Measurements from ENCODE around the gene CRIM1. TPM values are rescaled to one million over a fixed set of nuclear protein-coding genes. Genes with fewer than 3 reads are reported as not detected.

Gene CRIM1
- polyA plus RNA-seq, 2 of the 4 experiments (the other 2 are of a cell fraction): 127 to 208 TPM

- Histone ChIP-seq H3K27ac (peak overlapping the region; percentile 84 to 88; a peak in 4 of 6 replicates), H3K4me3 (no peak overlapping the region), H3K9me3 (no peaks in the 10 kb centered on the region), H3K4me2 (no peak overlapping the region), H3K4me1 (peaks cover 74% of the 10 kb centered on the region)
- no peak for DNase-seq (ENCODE audit: low read depth in 1 of 2, low spot score in 1 of 2)
- TF ChIP-seq ZC3H11A (IDR thresholded peaks at IDR 0.05) (no peak), FOSB (CRISPR knock-in tag; IDR thresholded peaks at IDR 0.05) (no peak), SMC3 (IDR thresholded peaks at IDR 0.05) (no peak), REST (IDR thresholded peaks at IDR 0.05) (no peak), ATOH8 (CRISPR knock-in tag; IDR thresholded peaks at IDR 0.05; ENCODE audit: low read depth) (no peak)
- POLR2A ChIA-PET: interaction anchor here (1.1 kb wide), 1 partner anchor 33 kb away, joined by 3 read pairs; the partner anchor contains the start of gene FEZ2
- WGBS (ENCODE audit: missing lambda C conversion rate): 93% methylated on average over 11 of the region's 11 CpGs
- no peak for ATAC-seq
- peak; percentile 23 for FAIRE-seq
- CTCF ChIA-PET: interaction anchor here (2.0 to 8.4 kb wide), 3 partner anchors 21 to 108 kb away, joined by 6 to 35 read pairs (median 7); no protein-coding TSS in a partner anchor
Measured at GRCh38 chr2:36564377-36564930, 208.9 kb downstream of the CRIM1 start.

GRCh38 chr2:36565712-36566111, 210.1 kb downstream of the CRIM1 start:
- ChIA-PET CTCF (interaction anchor here (0.9 to 8.4 kb wide), 3 partner anchors 18 to 98 kb away, joined by 3 to 35 read pairs (median 6); no protein-coding TSS in a partner anchor), POLR2A (no interaction called here)
- WGBS (ENCODE audit: missing lambda C conversion rate): 90% methylated on average over 4 of the region's 4 CpGs
- no peak for FAIRE-seq
- Histone ChIP-seq H3K4me3 (no peak overlapping the region), H3K4me2 (no peak overlapping the region), H3K4me1 (peaks cover 80% of the 10 kb centered on the region), H3K27ac (peak overlapping the region in 1 of 2 experiments; percentile 88; a peak in 3 of 6 replicates), H3K9me3 (no peaks in the 10 kb centered on the region)
- no peak for DNase-seq (ENCODE audit: low read depth in 1 of 2, low spot score in 1 of 2)
- ATAC-seq: no peak
- no peak for TF ChIP-seq CTCF (IDR thresholded peaks at IDR 0.05)
- no peak for TF ChIP-seq MAZ (IDR thresholded peaks at IDR 0.05; ENCODE audit: borderline replicate concordance, low read depth, low read length)
- TF ChIP-seq HEYL (CRISPR knock-in tag; IDR thresholded peaks at IDR 0.05): no peak
- TF ChIP-seq EHF (CRISPR knock-in tag; IDR thresholded peaks at IDR 0.05): no peak
- no peak for TF ChIP-seq ZSCAN20 (CRISPR knock-in tag; IDR thresholded peaks at IDR 0.05)
- no peak for TF ChIP-seq TFCP2L1 (CRISPR knock-in tag; IDR thresholded peaks at IDR 0.05)
- TF ChIP-seq CEBPB (IDR thresholded peaks at IDR 0.05): no peak
- no peak for TF ChIP-seq HOXA7 (CRISPR knock-in tag; IDR thresholded peaks at IDR 0.05)
- TF ChIP-seq HDAC2 (IDR thresholded peaks at IDR 0.05): no peak
- no peak for TF ChIP-seq BCL3 (IDR thresholded peaks at IDR 0.05)
- no peak for TF ChIP-seq NR3C1 (IDR thresholded peaks at IDR 0.05)
- TF ChIP-seq RCOR1 (IDR thresholded peaks at IDR 0.05; ENCODE audit: low read depth, low read length): no peak
